Neuronal stem cell (in vitro differentiated cells): ENCODE data around the gene RASSF8.
A peak's percentile ranks its signal among the peaks of the same experiment; 100 is the strongest.

Experiments
- DNase-seq: peaks from one replicate; pipeline ENCODE4 v3.0.0-alpha.2; 2013; ENCODE audit warnings: low spot score
- H2AFZ ChIP-seq: one replicate; pipeline ENCODE4 v1.6.1; 2013; ENCODE audit warnings: mild to moderate bottlenecking, low read length, inconsistent platforms
- H2AK5ac ChIP-seq: 2 replicates; pipeline ENCODE4 v1.6.1; 2013; ENCODE audit warnings: low read depth, mild to moderate bottlenecking, inconsistent platforms, low read length, moderate library complexity, mixed read lengths
- H2BK120ac ChIP-seq: 2 replicates; pipeline ENCODE4 v1.6.1; 2013; ENCODE audit warnings: low read depth, mild to moderate bottlenecking, inconsistent platforms, low read length, moderate library complexity, mixed read lengths
- H2BK12ac ChIP-seq: one replicate; pipeline ENCODE4 v1.6.1; 2013; ENCODE audit warnings: low read length, inconsistent platforms
- H2BK15ac ChIP-seq: 2 replicates; pipeline ENCODE4 v1.6.1; 2013; ENCODE audit warnings: mild to moderate bottlenecking, low read length, inconsistent platforms, mixed read lengths
- H2BK5ac ChIP-seq: one replicate; pipeline ENCODE4 v1.6.1; 2013; ENCODE audit warnings: inconsistent platforms, mild to moderate bottlenecking, low read length, moderate library complexity
- H3K14ac ChIP-seq: one replicate; pipeline ENCODE4 v1.6.1; 2013; ENCODE audit warnings: low read length, inconsistent platforms
- H3K18ac ChIP-seq: 2 replicates; pipeline ENCODE4 v1.6.1; 2013; ENCODE audit warnings: low read length, inconsistent platforms
- H3K23ac ChIP-seq: 2 replicates; pipeline ENCODE4 v1.6.1; 2013; ENCODE audit warnings: low read depth, mild to moderate bottlenecking, mixed read lengths, low read length, inconsistent platforms; ENCODE audit not compliant: poor library complexity
- H3K27ac ChIP-seq: replicated peaks from 3 replicates; pipeline ENCODE4 v1.5.1; 2013; ENCODE audit warnings: low read length, inconsistent platforms
- H3K27me3 ChIP-seq, 3 experiments: 2 replicates each; pipeline ENCODE4 v1.6.1; 2013; ENCODE audit warnings: low read length in 3 of 3, mild to moderate bottlenecking in 2 of 3, inconsistent platforms in 1 of 3, low read depth in 1 of 3, mixed read lengths in 1 of 3, moderate library complexity in 1 of 3; ENCODE audit not compliant: control insufficient read depth in 3 of 3, insufficient read depth in 3 of 3
- H3K36me3 ChIP-seq, 2 donors: replicated peaks in 1 of 2; 2 replicates each; pipeline ENCODE4 v1.6.1; 2013; ENCODE audit warnings: low read length in 2 of 2; ENCODE audit not compliant: control insufficient read depth in 2 of 2, insufficient read depth in 2 of 2
- H3K4ac ChIP-seq: 2 replicates; pipeline ENCODE4 v1.6.1; 2013; ENCODE audit warnings: inconsistent platforms, mild to moderate bottlenecking, low read length, moderate library complexity
- H3K4me1 ChIP-seq, 2 donors: 1 replicate in 1 of 2; 2 replicates in 1 of 2; pipeline ENCODE4 v1.6.1; 2013; ENCODE audit warnings: low read length in 2 of 2, low read depth in 1 of 2; ENCODE audit not compliant: control insufficient read depth in 2 of 2, insufficient read depth in 1 of 2
- H3K4me2 ChIP-seq: one replicate; pipeline ENCODE4 v1.6.1; 2013; ENCODE audit warnings: mild to moderate bottlenecking, low read length, inconsistent platforms; ENCODE audit not compliant: insufficient read depth, poor library complexity, severe bottlenecking
- H3K4me3 ChIP-seq, 2 donors: 2 replicates each; pipeline ENCODE4 v1.5.1; 2013; ENCODE audit warnings: low read length in 2 of 2, mild to moderate bottlenecking in 2 of 2, inconsistent platforms in 1 of 2, moderate library complexity in 1 of 2
- H3K79me1 ChIP-seq: one replicate; pipeline ENCODE4 v1.6.1; 2013; ENCODE audit warnings: low read depth, mild to moderate bottlenecking, inconsistent platforms, low read length, moderate library complexity
- H3K9ac ChIP-seq: one replicate; pipeline ENCODE4 v1.6.1; 2013; ENCODE audit warnings: mild to moderate bottlenecking, low read depth, low read length, inconsistent platforms; ENCODE audit not compliant: poor library complexity
- H3K9me3 ChIP-seq, 2 donors: replicated peaks in 1 of 2; 2 replicates each; pipeline versions ENCODE3 to v1.6.1; 2013; ENCODE audit warnings: low read length in 2 of 2, mild to moderate bottlenecking in 2 of 2, inconsistent platforms in 1 of 2, low read depth in 1 of 2, mixed read lengths in 1 of 2, moderate library complexity in 1 of 2; ENCODE audit not compliant: control insufficient read depth in 2 of 2, insufficient read depth in 1 of 2
- H4K8ac ChIP-seq: one replicate; pipeline ENCODE4 v1.6.1; 2013; ENCODE audit warnings: low read depth, mild to moderate bottlenecking, inconsistent platforms, low read length, moderate library complexity
- H4K91ac ChIP-seq: one replicate; pipeline ENCODE4 v1.6.1; 2013; ENCODE audit warnings: low read length, low read depth, mild to moderate bottlenecking, inconsistent platforms; ENCODE audit not compliant: poor library complexity
- WGBS, 2 donors: extraction: QIAGEN DNeasy Blood & Tissue Kit; methylation state at CpG; one replicate each; pipeline ENCODE4 v1.1.7; 2013; ENCODE audit warnings: missing lambda C conversion rate in 2 of 2, mixed read lengths in 1 of 2; ENCODE audit not compliant: insufficient read length in 2 of 2, insufficient replicate concordance in 1 of 2; ENCODE audit errors: extremely low coverage in 2 of 2; 5-methylcytosine and 5-hydroxymethylcytosine counted together

Gene RASSF8

GRCh38 chr12:26095186-26095585 is 136.7 kb downstream of the RASSF8 start:
- Histone ChIP-seq H3K4ac (no peak overlapping the region), H2BK5ac (no peak overlapping the region), H2BK15ac (no peak overlapping the region), H3K79me1 (no peaks in the 10 kb centered on the region), H3K18ac (no peak overlapping the region), H3K23ac (no peak overlapping the region), H2BK120ac (no peak overlapping the region), H3K27ac (no peak overlapping the region), H2AK5ac (no peak overlapping the region), H3K4me3 (no peak overlapping the region), H3K36me3 (no peaks in the 10 kb centered on the region), H3K9me3 (no peaks in the 10 kb centered on the region), H3K4me2 (no peak overlapping the region), H2BK12ac (no peak overlapping the region), H4K8ac (no peak overlapping the region), H3K14ac (no peak overlapping the region), H3K4me1 (no peaks in the 10 kb centered on the region), H2AFZ (no peak overlapping the region), H4K91ac (no peak overlapping the region), H3K27me3 (no peaks in the 10 kb centered on the region), H3K9ac (no peak overlapping the region)
- no CpG with 5 or more reads among the region's 2 CpGs for WGBS, 2 donors
- DNase-seq: no peak

GRCh38 chr12:26096036-26096435 is 137.6 kb downstream of the RASSF8 start:
- Histone ChIP-seq H3K79me1 (no peaks in the 10 kb centered on the region), H3K4ac (no peak overlapping the region), H3K9me3 (no peaks in the 10 kb centered on the region), H2AK5ac (no peak overlapping the region), H2BK12ac (no peak overlapping the region), H2AFZ (peak overlapping the region; percentile 20), H4K91ac (no peak overlapping the region), H3K36me3 (no peaks in the 10 kb centered on the region), H2BK5ac (no peak overlapping the region), H3K27ac (no peak overlapping the region), H3K4me1 (no peaks in the 10 kb centered on the region), H3K18ac (no peak overlapping the region), H2BK15ac (no peak overlapping the region), H3K9ac (no peak overlapping the region), H3K23ac (no peak overlapping the region), H3K14ac (no peak overlapping the region), H2BK120ac (no peak overlapping the region), H3K27me3 (no peaks in the 10 kb centered on the region), H4K8ac (no peak overlapping the region), H3K4me2 (no peak overlapping the region), H3K4me3 (no peak overlapping the region)
- no peak for DNase-seq
- WGBS, 2 donors: no CpG with 5 or more reads among the region's 2 CpGs

GRCh38 chr12:26097046-26097878 is 138.8 kb downstream of the RASSF8 start:
- Histone ChIP-seq H2AFZ (peak overlapping the region; percentile 60), H3K36me3 (no peaks in the 10 kb centered on the region), H2BK5ac (no peak overlapping the region), H3K9me3 (no peaks in the 10 kb centered on the region), H2BK120ac (no peak overlapping the region), H4K8ac (no peak overlapping the region), H3K4me3 (no peak overlapping the region), H3K18ac (no peak overlapping the region), H3K4me2 (no peak overlapping the region), H3K27ac (no peak overlapping the region), H3K9ac (no peak overlapping the region), H4K91ac (no peak overlapping the region), H2BK15ac (no peak overlapping the region), H3K4me1 (no peaks in the 10 kb centered on the region), H3K4ac (no peak overlapping the region), H3K14ac (no peak overlapping the region), H3K79me1 (no peaks in the 10 kb centered on the region), H3K23ac (no peak overlapping the region), H2BK12ac (no peak overlapping the region), H3K27me3 (no peaks in the 10 kb centered on the region), H2AK5ac (no peak overlapping the region)
- peak; percentile 63 for DNase-seq
- WGBS, 2 donors: no CpG with 5 or more reads among the region's 6 CpGs

- no peaks in the 10 kb centered on the region for H3K36me3 ChIP-seq
- H3K14ac ChIP-seq: no peak overlapping the region
- no peak overlapping the region for H2AK5ac ChIP-seq
- no peak overlapping the region for H3K27ac ChIP-seq
- no peak overlapping the region for H3K9ac ChIP-seq
- H3K79me1 ChIP-seq: no peaks in the 10 kb centered on the region
- H3K27me3 ChIP-seq: no peaks in the 10 kb centered on the region
- H2AFZ ChIP-seq: no peak overlapping the region
- H3K4me2 ChIP-seq: no peak overlapping the region
- no peak overlapping the region for H2BK120ac ChIP-seq
- no peak overlapping the region for H4K8ac ChIP-seq
- no peak overlapping the region for H3K4me3 ChIP-seq
- H2BK15ac ChIP-seq: no peak overlapping the region
- no peak overlapping the region for H3K18ac ChIP-seq
- DNase-seq: no peak
- H3K4me1 ChIP-seq: no peaks in the 10 kb centered on the region
- H4K91ac ChIP-seq: no peak overlapping the region
- H2BK5ac ChIP-seq: no peak overlapping the region
- no peak overlapping the region for H3K4ac ChIP-seq
- no peak overlapping the region for H2BK12ac ChIP-seq
- no peak overlapping the region for H3K23ac ChIP-seq
- peaks cover 0 to 2% of the 10 kb centered on the region in 2 donors for H3K9me3 ChIP-seq
- no CpG with 5 or more reads among the region's 8 CpGs for WGBS, 2 donors
These were observed 142.3 kb downstream of the RASSF8 start for GRCh38 chr12:26100666-26101349.
